GM12801 (cell line): ENCODE results near the gene EFTUD2.

Source experiments
- TF ChIP-seq, protein P1 (sequence below): IDR thresholded peaks from one replicate; pipeline ENCODE4 v1.5.1; 2011; ENCODE audit warnings: control low read depth; ENCODE audit not compliant: insufficient read length; ENCODE audit errors: extremely low read depth

Gene EFTUD2

DNA sequence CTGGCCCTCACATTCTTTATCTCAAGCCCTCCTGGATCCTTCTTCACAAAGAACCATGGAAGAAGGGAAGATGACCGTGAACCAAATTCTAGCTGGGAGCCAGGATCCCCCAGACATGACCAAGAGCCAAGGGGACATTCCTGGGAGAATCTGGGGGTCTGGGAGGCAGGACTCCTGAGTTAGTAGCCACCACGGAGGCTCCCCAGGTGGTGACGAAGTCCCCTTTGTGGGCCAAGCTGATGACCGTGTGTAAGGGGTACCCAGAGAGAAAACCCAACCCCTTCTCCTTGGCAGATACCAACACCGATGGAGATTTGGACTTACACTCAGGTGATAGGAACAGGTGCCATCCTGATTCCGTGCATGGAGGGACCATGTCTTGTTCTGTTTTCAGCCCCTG, 22.9 kb upstream of the EFTUD2 start:
- TF ChIP-seq, protein P1, sequence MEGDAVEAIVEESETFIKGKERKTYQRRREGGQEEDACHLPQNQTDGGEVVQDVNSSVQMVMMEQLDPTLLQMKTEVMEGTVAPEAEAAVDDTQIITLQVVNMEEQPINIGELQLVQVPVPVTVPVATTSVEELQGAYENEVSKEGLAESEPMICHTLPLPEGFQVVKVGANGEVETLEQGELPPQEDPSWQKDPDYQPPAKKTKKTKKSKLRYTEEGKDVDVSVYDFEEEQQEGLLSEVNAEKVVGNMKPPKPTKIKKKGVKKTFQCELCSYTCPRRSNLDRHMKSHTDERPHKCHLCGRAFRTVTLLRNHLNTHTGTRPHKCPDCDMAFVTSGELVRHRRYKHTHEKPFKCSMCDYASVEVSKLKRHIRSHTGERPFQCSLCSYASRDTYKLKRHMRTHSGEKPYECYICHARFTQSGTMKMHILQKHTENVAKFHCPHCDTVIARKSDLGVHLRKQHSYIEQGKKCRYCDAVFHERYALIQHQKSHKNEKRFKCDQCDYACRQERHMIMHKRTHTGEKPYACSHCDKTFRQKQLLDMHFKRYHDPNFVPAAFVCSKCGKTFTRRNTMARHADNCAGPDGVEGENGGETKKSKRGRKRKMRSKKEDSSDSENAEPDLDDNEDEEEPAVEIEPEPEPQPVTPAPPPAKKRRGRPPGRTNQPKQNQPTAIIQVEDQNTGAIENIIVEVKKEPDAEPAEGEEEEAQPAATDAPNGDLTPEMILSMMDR = no peak

DNA sequence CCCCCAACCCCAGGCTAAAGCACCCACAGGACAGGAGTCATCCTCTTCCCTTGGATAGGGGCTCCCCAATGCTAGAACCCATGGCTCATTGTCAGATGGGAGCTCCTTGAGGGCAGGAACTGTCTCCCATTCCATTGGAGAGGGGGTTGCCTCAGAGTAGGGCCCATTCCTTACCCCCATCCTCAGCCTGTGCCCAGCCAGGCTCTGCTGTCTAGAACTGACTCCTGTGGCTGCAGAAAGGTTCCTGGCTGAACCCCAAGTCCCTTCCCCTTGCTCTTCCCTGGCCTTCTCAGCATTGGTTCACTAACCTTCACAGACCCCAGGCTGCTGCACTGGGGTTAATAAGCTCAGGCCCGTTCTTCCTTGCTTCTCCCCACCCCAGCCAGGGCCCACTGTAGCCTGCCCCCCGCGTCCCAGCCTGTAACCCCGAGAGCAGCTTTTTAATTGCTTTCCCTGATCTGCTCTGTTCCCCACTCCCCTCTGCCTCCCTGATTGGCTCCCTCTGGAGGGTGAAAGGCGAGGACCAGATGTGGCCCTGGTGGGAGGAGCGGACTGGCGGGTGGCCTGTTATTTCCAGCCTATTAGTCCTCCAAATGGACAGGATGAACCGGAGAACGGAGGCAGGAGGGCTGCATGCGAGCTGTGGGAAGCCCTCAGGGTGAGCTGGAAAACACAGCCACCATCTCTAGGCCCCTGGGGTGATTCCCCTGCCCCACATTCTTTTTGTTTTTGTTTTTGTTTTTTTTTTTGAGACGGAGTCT, 22.1 kb upstream of the EFTUD2 start:
- TF ChIP-seq, protein P1 = no peak

DNA sequence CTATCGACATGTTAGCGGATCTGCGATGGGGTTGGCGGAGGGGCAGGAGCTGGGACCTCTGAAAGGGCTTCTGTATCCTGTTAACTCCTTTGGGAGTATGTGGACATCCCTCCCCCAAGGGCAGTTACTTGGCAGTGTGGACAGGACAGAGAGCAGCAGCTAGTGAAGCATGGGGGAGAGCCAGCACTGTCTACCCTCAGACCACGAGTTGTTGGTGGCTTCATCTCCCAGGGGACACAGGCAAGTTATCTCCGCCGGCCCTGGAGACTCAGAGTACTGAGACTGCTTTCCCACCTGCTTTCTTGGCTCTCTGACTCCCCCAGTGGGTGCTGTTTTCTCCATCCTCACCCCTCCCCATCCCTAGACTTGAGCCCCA, 21.3 kb upstream of the EFTUD2 start:
- TF ChIP-seq, protein P1 = no peak

DNA sequence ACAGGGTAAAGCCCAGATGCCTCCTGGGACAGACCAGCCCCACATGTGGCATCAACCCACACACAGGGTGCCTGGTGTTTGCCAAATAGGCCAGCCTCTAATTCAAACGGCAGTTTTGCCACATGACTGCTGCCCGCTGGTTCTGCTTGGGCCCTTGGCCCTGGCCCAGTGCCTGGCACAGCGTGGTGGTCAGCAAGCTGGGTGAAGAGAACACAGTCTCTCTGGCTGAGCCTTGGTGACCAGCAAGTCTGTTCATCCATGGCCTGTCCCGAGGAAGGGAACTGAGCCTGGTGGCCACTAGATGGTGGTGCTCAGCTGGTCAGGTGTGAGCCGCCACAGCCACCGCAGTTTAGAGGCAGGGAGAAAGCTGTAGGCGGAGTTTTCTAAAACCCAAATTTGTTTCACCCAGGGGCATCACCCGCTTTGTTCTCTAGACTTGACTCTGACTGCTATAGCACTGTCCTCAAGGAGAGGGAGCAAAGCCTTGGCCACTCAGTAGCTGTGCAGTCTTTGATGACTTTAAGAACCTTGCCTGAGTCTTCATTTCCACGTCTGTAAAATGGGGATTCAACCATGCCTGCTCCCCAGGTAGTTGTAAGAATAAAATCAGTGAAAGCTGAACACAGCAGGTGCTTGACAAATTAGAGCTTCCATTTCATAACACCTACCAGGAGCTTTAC, 20.8 kb upstream of the EFTUD2 start:
- TF ChIP-seq, protein P1 = no peak

DNA sequence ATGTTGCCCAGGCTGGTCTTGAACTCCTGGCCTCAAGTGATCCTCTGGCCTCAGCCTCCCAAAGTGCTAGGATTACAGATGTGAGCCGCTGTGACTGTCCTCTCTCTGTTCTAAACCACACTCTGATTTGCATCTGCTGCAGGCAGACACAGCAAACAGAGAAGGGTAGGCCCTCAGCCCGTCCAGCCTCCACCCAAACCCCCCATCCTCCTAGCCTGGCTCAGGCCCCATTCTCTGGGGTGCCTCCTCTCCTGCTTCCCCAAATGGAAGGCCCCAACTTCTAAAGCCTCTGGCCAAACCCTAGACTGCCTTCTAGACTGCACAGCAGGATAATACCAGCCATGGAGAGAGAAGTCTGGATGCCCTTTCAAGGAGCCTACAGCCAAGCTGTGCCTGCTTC, 20.2 kb upstream of the EFTUD2 start:
- TF ChIP-seq, protein P1 = no peak

DNA sequence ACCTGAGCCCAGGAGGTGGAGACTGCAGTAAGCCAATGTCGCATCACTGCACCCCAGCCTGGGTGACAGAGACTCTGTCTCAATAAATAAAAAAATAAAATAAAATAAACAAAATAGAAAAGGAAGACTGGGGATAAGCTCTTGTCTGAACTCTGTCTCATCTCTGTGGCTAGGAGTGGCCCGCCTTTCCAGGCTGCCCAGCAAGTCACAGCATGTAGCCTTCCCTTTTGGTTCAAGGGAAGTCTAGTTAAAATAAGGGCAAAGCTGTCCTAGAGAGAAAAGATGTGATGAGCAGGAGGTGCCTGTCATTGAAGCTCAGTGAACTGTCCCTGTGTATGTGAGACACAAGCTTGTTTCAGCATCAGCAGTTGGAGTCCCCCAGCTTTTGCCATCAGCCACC, 18.8 kb upstream of the EFTUD2 start:
- TF ChIP-seq, protein P1 = no peak

DNA sequence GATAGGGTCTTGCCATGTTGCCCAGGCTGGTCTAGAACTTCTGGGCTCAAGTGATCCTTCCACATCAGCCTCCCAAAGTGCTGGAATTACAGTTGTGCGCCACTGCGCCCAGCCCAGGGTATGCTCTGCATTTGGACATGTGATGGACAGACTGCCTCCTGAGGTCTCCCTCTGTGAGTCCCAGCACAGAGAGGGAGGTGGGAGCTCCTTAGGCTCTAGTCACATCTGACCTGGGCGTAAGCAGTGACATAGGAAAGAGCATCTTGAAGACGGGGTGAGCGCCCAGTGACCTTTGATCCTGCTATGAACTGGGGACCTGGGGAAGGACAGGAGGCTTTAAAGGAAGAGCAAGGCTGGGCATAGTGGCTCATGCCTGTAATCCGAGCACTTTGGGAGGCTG, 18.2 kb upstream of the EFTUD2 start:
- TF ChIP-seq, protein P1 = no peak
